GM12864 (cell line): ENCODE results near the gene FABP6.
A peak's percentile ranks its signal among the peaks of the same experiment; 100 is the strongest.
"Not testable (repeated sequence)": the region's sequence is repeated elsewhere in the genome, so short reads cannot be mapped to it uniquely, and the experiment has no call there.

ENCODE experiments used
- DNase-seq: peaks from one replicate; pipeline ENCODE4 v3.0.0-alpha.2; 2011; ENCODE audit warnings: low read depth
- H3K4me3 ChIP-seq: 2 replicates; pipeline ENCODE4 v1.5.1; 2011; ENCODE audit warnings: mild to moderate bottlenecking, low read depth, low read length, control low read depth
- TF ChIP-seq, protein P1 (sequence below): IDR thresholded peaks from 2 replicates; pipeline ENCODE4 v1.5.1; 2011; ENCODE audit warnings: low read depth, mild to moderate bottlenecking, moderate library complexity, low read length, control low read depth, inconsistent platforms; ENCODE audit errors: missing control alignments

The FABP6 gene

DNA sequence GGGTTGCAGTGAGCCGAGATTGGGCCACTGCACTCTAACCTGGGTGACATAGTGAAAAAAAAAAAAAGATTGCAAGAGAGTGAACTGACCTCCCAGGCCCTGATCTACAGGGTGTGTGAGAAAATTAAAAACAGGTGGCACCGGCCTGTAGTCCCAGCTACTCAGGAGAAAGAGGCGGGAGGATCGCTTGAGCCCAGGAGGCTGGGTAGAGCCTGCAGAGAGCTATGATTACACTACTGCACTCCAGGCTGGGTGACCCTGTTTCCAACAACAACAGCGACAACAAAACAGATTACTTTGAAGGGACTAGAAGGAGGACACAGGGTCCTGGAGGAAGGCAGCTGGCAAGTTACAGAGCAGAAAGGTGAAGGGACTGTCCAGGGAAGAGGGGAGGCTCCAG is 42.2 kb upstream of the FABP6 start:
- no peak overlapping the region for H3K4me3 ChIP-seq
- no peak for DNase-seq
- TF ChIP-seq, protein P1, sequence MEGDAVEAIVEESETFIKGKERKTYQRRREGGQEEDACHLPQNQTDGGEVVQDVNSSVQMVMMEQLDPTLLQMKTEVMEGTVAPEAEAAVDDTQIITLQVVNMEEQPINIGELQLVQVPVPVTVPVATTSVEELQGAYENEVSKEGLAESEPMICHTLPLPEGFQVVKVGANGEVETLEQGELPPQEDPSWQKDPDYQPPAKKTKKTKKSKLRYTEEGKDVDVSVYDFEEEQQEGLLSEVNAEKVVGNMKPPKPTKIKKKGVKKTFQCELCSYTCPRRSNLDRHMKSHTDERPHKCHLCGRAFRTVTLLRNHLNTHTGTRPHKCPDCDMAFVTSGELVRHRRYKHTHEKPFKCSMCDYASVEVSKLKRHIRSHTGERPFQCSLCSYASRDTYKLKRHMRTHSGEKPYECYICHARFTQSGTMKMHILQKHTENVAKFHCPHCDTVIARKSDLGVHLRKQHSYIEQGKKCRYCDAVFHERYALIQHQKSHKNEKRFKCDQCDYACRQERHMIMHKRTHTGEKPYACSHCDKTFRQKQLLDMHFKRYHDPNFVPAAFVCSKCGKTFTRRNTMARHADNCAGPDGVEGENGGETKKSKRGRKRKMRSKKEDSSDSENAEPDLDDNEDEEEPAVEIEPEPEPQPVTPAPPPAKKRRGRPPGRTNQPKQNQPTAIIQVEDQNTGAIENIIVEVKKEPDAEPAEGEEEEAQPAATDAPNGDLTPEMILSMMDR, result no peak

DNA sequence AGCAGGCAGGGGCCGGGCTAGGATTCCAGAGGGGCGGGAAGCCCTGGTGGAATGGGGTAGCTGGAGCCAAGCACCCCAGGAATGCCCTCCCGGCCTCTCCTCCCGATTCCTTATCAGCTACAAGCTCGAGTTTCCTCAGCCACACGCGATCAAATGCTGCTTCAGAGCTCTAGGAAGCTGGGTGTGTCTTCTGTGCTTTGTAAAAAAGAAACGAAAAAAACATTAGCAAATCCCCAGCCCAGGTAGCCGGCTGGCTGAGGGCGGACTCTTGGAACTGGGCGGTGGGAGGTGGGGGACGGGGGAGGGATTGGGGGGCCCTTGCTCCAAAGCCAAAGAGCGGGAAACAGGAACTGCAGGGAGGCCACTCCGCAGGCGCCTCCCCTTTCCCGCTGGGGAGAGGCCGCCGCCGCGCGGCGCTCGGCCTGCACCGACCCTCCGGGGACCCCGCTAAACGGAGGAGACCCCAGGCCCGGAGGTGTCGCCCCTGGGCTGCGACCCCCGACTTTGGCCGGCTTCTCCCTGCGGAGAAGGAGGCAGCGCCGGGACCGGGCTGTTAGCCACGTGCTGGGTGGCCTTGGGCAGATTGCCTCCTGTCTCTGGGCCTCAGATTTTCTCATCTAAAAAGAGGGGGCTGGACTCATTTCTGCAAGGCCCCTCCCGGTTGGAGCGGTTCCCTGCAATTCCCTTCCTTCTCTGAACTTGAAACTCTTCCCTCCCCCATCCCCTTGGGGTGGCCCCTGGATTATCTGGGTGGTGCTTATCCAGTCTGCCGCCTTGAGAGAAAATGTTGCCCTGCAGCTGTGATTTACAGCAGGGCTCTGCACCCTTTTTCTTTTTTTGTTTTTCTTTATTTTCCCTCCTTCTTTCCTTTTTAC is 40.9 kb upstream of the FABP6 start:
- no peak for DNase-seq
- peak overlapping the region; percentile 38 for H3K4me3 ChIP-seq
- TF ChIP-seq, protein P1, result no peak

DNA sequence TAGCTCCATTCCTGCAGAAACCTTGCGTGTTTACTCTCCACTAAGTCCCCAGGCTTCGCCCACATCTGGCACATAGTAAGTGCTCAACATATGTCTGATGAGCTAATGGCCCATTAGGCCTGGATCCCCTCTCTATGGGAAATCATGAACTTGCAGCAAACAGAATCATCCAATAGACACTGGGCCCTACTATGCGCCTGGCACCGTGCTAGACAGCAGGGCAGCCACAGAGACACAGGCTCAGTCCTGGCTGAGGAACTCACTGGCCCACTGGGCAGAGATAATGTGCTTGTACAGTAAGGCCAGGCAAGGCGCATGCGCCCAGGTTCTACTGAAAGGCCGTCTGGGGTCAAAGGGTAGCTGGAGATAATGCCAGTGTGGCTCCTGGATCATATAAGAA is 36.9 kb upstream of the FABP6 start:
- no peak for DNase-seq
- H3K4me3 ChIP-seq, result no peak overlapping the region
- TF ChIP-seq, protein P1, result no peak

DNA sequence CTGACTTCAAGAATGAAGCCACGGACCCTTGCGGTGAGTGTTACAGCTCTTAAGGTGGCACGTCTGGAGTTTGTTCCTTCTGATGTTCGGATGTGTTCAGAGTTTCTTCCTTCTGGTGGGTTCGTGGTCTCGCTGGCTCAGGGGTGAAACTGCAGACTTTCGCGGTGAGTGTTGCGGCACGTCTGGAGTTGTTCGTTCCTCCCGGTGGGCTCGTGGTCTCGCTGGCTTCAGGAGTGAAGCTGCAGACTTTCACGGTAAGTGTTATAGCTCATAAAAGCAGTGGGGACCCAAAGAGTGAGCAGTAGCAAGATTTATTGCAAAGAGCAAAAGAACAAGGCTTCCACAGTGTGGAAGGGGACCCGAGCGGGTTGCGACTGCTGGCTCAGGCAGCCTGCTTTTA is 36.2 kb upstream of the FABP6 start:
- not testable (repeated sequence) for H3K4me3 ChIP-seq, DNase-seq

DNA sequence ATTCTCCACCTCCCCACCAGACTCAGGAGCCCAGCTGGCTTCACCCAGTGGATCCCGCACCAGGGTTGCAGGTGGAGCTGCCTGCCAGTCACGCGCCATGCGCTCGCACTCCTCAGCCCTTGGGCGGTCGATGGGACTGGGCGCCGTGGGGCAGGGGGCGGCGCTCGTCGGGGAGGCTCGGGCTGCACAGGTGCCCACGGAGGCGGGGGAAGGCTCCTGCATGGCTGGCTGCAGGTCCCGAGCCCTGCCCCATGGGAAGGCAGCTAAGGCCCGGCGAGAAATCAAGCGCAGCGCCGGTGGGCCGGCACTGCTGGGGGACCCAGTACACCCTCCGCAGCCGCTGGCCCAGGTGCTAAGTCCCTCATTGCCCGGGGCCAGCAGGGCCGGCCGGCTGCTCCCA is 35.5 kb upstream of the FABP6 start:
- DNase-seq, H3K4me3 ChIP-seq: not testable (repeated sequence)

DNA sequence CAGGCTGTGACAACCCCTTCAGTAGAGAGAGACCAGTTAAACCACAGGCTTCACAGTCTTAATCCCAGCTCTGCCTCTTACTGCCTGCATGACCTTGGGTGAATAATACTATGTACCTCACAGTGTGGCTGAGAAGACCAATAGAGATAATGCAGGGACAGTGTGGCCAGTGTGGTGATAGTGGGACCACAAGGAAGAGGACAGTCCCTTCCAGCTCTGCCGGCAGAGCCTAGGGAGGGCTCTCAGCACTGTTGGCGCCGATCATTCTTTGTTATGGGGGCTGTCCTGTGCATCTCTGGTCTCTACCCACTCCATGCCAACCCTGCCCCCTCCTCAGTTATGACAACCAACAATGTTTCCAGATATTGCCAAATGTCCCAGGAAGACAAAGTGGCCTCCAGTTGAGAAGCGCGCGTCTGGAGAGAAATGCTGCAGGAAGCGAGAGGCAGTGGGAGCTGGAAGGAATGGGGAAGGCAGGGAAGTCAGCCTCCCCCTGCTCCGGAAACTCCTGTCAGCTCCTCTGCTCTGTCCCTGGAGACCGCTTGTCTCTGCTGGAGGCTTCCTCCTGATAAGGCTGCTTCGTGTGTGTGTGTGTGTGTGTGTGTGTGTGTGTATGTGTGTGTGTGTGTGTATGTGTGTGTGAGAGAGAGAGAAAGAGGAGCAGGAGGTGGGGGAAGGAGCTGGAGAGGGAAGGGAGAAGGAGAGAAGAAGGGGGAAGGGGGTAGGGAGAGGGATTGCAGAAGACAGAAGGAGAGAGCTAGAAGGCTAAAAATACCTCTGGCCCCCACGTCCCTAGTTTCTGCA is 31.8 kb upstream of the FABP6 start:
- no peak for DNase-seq
- TF ChIP-seq, protein P1, result no peak
- no peak overlapping the region for H3K4me3 ChIP-seq

DNA sequence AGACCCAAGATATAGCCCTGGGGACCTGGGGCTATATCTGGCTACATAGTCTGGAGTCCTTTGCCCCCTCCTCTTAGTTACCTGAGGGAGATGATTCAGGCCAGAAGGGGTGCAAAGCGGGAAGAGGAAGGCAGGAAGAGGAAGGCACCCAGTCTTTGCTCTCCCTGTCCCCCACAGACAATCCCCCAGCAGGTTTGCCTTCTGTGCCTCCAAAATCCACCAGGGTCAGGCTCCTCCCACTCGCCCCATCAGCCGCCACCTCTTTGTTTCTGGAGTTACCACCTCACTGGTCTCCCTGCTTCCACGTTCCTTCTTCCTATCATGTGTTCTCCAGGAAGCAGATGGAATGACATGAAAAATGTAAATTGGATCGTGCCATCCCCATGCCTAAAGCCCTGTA is 31.2 kb upstream of the FABP6 start:
- DNase-seq, result no peak
- TF ChIP-seq, protein P1, result no peak
- no peak overlapping the region for H3K4me3 ChIP-seq
